ENCODE results near the gene SZT2.
A peak's percentile ranks its signal among the peaks of the same experiment; 100 is the strongest.
"Not testable (repeated sequence)": the region's sequence is repeated elsewhere in the genome, so short reads cannot be mapped to it uniquely, and the experiment has no call there.

SZT2 gene

GRCh38 chr1:43452789-43453441, 63.2 kb downstream of the SZT2 start:
- Histone ChIP-seq H3K27me3 (ENCODE audit: control insufficient read depth, insufficient read depth, low read length) (no peaks in the 10 kb centered on the region), H3K9ac (ENCODE audit: low read length) (peak overlapping the region; percentile 3), H3K36me3 (ENCODE audit: control insufficient read depth, insufficient read depth, low read length) (peaks cover 29% of the 10 kb centered on the region), H3K4me3 (ENCODE audit: low read length) (peak overlapping the region; percentile 51), H3K27ac (ENCODE audit: low read depth, low read length) (peak overlapping the region; percentile 87), H3K4me1 (ENCODE audit: control insufficient read depth, insufficient read depth, low read length) (peaks cover 9% of the 10 kb centered on the region)

DNA sequence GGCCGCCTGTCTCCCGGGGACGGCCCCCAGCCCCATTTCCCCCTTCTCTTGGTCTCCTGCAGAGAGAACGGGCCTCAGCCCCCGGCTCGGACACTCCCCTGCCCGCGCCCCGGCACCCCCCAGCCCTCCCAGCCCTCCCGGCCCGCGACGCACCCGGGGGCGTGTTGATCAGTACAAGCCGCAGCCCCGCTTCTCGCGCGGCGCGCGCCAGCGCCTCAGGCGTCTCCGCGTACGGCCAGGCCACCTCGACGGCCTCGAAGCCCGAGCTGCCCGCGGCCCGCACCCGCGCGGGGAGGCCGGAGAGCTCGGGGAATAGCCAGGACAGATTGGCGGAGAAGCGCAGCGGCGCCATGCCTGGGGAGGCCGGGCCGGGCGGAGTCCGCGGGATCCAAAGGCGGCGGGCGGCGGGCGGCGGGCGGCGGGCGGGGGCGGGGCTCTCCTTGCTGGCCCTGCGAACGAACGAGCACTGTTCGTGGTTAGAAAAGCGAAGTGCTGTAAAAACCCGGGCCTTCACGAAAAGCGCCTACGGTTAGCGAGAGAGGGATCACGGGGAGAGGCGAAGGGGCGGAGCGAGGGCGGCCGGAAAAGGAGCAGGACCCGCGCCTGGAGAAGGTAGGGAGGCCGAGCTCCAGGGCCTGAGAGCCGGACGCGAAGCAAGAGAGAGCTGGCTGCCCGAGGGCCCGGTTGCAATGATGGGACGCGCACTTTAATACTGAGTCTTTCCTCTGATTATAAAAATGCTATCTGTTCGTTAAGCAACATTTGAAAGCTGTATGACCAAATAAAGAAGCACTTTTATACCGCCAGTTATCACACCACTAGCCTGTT, 64.0 kb downstream of the SZT2 start, which contains the start of gene HYI:
HYI (minus strand) TSS at position 490 of the 828 bp plus-strand sequence; CDS start at position 352, 138 bp downstream.
- Histone ChIP-seq H3K4me3 (ENCODE audit: low read length) (peak within 1 kb of the TSS; percentile 71), H3K9ac (ENCODE audit: low read length) (peak within 1 kb of the TSS; percentile 3), H3K27ac (ENCODE audit: low read depth, low read length) (peak within 1 kb of the TSS; percentile 87), H3K4me1 (ENCODE audit: control insufficient read depth, insufficient read depth, low read length) (peaks cover 9% of the 10 kb centered on the region), H3K27me3 (ENCODE audit: control insufficient read depth, insufficient read depth, low read length) (no peaks in the 10 kb centered on the region), H3K36me3 (ENCODE audit: control insufficient read depth, insufficient read depth, low read length) (peaks cover 29% of the 10 kb centered on the region)

DNA sequence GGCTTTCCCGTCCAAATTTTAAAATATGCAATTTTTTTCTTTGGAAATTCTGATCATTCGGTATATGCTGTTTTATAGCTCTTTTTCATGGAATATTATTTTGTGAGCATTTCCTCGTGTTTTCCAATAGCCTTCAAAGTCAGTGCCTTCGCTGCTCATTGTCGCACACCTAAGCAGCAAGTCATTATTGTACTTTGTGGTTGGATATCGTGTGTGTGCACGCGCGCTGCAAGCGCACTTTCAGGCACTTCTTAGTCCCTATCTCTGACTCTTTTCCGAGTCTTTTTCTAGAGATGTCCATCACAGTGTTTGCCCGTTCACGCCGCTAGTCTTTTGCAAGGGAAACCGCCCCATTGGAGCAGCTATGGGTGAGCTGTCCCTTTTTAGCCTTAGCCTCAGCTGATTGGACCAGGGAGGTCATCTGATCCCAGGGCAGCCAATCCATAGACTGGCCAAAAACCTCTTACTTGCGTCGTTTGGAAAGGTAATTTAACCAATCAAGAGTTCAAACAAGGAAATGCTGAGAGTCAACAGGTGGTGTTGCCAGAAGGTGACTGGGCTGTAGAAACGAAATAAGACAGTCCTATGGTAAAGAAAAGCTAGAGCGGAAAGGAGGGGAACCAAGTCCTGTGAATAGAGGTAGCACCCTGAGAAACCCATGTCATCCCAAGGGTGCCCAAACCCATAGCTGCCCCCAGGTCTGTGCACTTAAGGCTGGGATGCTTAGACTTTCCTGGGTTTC, 64.7 kb downstream of the SZT2 start:
- H3K36me3 ChIP-seq (ENCODE audit: control insufficient read depth, insufficient read depth, low read length), result peaks cover 23% of the 10 kb centered on the region
- no peaks in the 10 kb centered on the region for H3K27me3 ChIP-seq (ENCODE audit: control insufficient read depth, insufficient read depth, low read length)
- H3K27ac ChIP-seq (ENCODE audit: low read depth, low read length), result peak overlapping the region; percentile 87
- peaks cover 9% of the 10 kb centered on the region for H3K4me1 ChIP-seq (ENCODE audit: control insufficient read depth, insufficient read depth, low read length)
- no peak overlapping the region for H3K9ac ChIP-seq (ENCODE audit: low read length)
- H3K4me3 ChIP-seq (ENCODE audit: low read length), result peak overlapping the region; percentile 71

DNA sequence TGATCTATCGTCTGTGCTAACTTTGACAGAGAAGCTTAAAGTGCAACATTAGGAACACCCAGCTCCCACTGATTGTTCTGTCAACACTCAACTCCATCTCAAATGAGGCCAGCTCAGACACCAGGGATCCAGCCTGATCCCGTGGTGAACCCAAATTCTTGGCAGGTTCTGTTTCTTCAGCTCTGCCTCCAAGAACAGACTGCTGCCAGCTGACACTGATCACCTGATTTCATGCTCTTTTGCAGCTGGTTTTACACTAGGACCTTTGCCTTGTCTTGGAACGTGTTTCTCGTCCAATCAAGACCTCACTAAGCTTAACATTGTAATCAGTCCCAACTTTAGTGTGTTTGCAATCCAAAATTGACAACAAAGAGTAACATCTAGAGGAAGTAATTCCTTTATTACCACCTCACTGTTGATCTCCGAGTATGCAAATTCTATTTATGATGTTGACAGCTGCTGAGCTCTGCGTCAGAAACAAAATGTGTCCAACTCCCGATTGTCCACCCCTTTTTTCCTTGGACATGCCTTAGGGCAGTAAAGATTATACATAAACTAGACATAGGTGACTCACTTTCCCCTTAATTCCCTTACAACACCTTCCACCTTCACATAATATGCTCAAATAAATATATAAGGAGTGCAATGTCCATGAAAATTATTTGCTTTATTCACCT, 65.7 kb downstream of the SZT2 start:
- Histone ChIP-seq H3K27ac (ENCODE audit: low read depth, low read length) (no peak overlapping the region), H3K36me3 (ENCODE audit: control insufficient read depth, insufficient read depth, low read length) (peaks cover 14% of the 10 kb centered on the region), H3K27me3 (ENCODE audit: control insufficient read depth, insufficient read depth, low read length) (no peaks in the 10 kb centered on the region), H3K4me1 (ENCODE audit: control insufficient read depth, insufficient read depth, low read length) (peaks cover 9% of the 10 kb centered on the region), H3K4me3 (ENCODE audit: low read length) (peak overlapping the region; percentile 23), H3K9ac (ENCODE audit: low read length) (no peak overlapping the region)

GRCh38 chr1:43458379-43458778, 68.7 kb downstream of the SZT2 start:
- not testable (repeated sequence) for H3K4me1 ChIP-seq (ENCODE audit: control insufficient read depth, insufficient read depth, low read length); H3K27me3 ChIP-seq (ENCODE audit: control insufficient read depth, insufficient read depth, low read length); H3K36me3 ChIP-seq (ENCODE audit: control insufficient read depth, insufficient read depth, low read length); H3K4me3 ChIP-seq (ENCODE audit: low read length); H3K27ac ChIP-seq (ENCODE audit: low read depth, low read length); H3K9ac ChIP-seq (ENCODE audit: low read length)

DNA sequence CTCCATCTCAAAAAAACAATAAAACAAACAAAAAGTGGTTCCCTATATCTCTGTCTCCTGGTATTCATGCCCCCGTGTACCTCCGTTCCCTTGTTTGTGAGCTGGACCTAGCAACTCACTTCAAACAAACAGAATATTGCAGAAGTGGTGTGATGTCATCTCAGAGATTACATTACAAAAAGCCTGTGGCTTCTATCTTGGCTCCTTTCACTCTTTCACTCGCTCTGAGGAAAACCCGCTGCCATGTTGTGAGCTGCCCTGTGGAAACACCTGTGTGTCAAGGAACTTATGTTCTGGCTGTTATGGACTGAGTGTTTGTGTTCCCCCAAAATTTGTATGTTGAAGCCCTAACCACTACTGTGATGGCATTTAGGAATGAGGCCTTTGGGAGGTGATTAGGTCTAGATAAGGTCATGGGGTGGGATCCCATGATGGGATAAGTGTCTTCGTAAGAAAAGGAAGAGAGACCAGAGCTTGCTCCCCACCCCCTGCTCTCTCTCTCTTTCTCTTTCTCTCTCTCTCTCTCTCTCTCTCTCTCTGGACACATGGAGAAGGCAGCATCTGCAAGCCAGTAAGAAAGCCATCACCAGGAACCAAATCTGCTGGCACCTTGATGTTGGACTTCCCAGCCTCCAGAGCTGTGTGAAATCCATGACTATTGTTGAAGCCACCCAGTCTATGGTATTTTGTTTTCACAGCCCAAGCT, 71.4 kb downstream of the SZT2 start:
- Histone ChIP-seq H3K9ac (ENCODE audit: low read length) (no peak overlapping the region), H3K27ac (ENCODE audit: low read depth, low read length) (no peak overlapping the region), H3K27me3 (ENCODE audit: control insufficient read depth, insufficient read depth, low read length) (no peaks in the 10 kb centered on the region), H3K4me3 (ENCODE audit: low read length) (no peak overlapping the region), H3K36me3 (ENCODE audit: control insufficient read depth, insufficient read depth, low read length) (no peaks in the 10 kb centered on the region), H3K4me1 (ENCODE audit: control insufficient read depth, insufficient read depth, low read length) (no peaks in the 10 kb centered on the region)

GRCh38 chr1:43463479-43463878, 73.8 kb downstream of the SZT2 start:
- no peaks in the 10 kb centered on the region for H3K4me1 ChIP-seq (ENCODE audit: control insufficient read depth, insufficient read depth, low read length)
- H3K4me3 ChIP-seq (ENCODE audit: low read length), result no peak overlapping the region
- H3K27ac ChIP-seq (ENCODE audit: low read depth, low read length), result no peak overlapping the region

DNA sequence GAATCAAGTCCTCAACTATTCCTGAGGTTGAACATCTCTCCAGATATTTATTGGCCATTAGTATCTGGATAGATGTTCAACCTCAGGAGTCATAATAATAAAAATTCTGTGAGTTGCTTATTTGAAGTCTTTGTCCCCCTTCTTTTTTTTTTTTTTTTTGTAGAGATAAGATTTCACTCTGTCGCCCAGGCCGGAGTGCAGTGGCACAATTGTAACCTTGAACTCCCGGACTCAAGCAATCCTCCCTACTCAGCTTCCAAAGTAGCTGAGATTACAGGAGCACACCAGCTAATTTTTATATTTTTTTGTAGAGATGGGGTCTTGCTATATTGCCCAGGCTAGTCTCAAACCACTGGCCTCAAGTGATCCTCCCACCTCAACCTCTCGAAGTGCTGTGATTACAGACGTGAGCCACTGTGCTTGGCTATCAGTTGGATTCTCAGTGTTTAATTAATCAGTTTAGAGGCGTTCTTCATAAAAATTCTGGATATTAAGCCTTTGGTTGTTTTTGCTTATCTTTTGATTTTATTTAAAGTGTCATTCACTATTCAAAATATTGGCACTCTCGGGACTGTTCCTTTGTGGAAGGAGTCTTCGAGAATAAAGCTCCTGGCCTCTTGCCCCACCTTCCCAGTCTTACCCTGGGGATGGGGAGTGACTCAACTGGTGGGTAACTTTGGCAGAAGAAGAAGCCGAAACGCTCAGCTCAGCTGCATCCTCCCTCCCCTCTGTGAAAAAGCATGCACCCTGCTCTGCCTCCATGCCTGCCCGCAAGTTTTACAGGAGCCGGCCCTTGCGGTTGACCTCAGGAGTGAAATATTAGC, 75.2 kb downstream of the SZT2 start:
- no peak overlapping the region for H3K27ac ChIP-seq (ENCODE audit: low read depth, low read length)
- H3K27me3 ChIP-seq (ENCODE audit: control insufficient read depth, insufficient read depth, low read length), result no peaks in the 10 kb centered on the region
- H3K4me3 ChIP-seq (ENCODE audit: low read length), result no peak overlapping the region
- no peaks in the 10 kb centered on the region for H3K36me3 ChIP-seq (ENCODE audit: control insufficient read depth, insufficient read depth, low read length)
- no peak overlapping the region for H3K9ac ChIP-seq (ENCODE audit: low read length)
- no peaks in the 10 kb centered on the region for H3K4me1 ChIP-seq (ENCODE audit: control insufficient read depth, insufficient read depth, low read length)

More at GRCh38 chr1:43463479-43463878, 73.8 kb downstream of the SZT2 start:
- Histone ChIP-seq H3K36me3 (ENCODE audit: control insufficient read depth, insufficient read depth, low read length) (no peaks in the 10 kb centered on the region), H3K9ac (ENCODE audit: low read length) (no peak overlapping the region), H3K27me3 (ENCODE audit: control insufficient read depth, insufficient read depth, low read length) (no peaks in the 10 kb centered on the region)

DNA sequence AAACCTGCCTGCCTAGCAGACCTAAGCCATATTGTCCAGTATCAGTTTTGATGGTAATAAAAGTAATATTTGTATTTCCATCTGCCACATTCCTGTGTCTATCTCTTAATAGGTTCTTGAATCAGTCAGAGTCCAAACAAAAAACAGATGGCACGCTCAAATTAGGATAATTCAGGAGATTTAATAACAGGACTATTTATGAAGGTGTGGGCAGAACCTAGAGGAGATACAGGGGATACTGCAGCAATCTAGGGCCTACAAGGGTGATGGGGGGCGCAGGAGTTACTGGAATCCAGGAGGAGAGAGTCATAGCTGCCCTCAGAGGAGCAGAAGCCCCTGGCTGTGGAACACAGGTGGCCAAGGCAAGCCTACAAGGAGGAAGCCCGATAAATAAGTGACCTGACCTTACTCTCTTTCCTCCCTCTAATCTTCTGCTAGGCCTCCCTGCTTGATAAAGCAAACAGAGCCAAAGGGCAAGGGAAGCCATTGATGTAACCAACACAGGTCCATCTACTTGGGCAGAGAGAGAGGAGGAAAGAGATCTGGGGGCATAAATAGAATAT, 75.9 kb downstream of the SZT2 start:
- no peaks in the 10 kb centered on the region for H3K4me1 ChIP-seq (ENCODE audit: control insufficient read depth, insufficient read depth, low read length)
- no peak overlapping the region for H3K4me3 ChIP-seq (ENCODE audit: low read length)
- H3K27me3 ChIP-seq (ENCODE audit: control insufficient read depth, insufficient read depth, low read length), result no peaks in the 10 kb centered on the region
- H3K27ac ChIP-seq (ENCODE audit: low read depth, low read length), result no peak overlapping the region
- H3K36me3 ChIP-seq (ENCODE audit: control insufficient read depth, insufficient read depth, low read length), result no peaks in the 10 kb centered on the region
- H3K9ac ChIP-seq (ENCODE audit: low read length), result no peak overlapping the region

DNA sequence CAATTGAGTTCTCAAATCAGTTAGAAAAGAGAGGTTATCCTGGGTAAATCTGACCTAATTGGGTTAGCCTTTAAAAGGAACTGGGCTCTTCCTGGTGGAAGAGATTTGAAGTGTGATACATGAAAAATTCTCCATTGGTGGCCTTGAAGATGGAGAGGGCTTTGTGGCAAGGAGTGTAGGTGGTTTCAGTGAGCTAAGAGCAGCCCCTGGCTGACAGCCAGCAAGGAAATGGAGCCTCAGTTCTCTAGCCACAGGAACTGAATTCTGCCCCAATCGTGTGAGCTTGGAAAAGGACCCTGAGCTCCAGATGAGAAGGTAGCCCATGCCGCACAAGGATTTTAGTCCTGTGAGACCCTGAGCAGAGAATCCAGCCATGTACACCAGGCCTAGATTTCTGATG, 76.7 kb downstream of the SZT2 start:
- Histone ChIP-seq H3K4me3 (ENCODE audit: low read length) (no peak overlapping the region), H3K27me3 (ENCODE audit: control insufficient read depth, insufficient read depth, low read length) (no peaks in the 10 kb centered on the region), H3K4me1 (ENCODE audit: control insufficient read depth, insufficient read depth, low read length) (no peaks in the 10 kb centered on the region), H3K9ac (ENCODE audit: low read length) (no peak overlapping the region), H3K36me3 (ENCODE audit: control insufficient read depth, insufficient read depth, low read length) (no peaks in the 10 kb centered on the region), H3K27ac (ENCODE audit: low read depth, low read length) (no peak overlapping the region)

GRCh38 chr1:43468414-43468813, 78.7 kb downstream of the SZT2 start:
- Histone ChIP-seq H3K27ac (ENCODE audit: low read depth, low read length) (no peak overlapping the region), H3K9ac (ENCODE audit: low read length) (no peak overlapping the region), H3K4me3 (ENCODE audit: low read length) (no peak overlapping the region), H3K4me1 (ENCODE audit: control insufficient read depth, insufficient read depth, low read length) (no peaks in the 10 kb centered on the region), H3K27me3 (ENCODE audit: control insufficient read depth, insufficient read depth, low read length) (no peaks in the 10 kb centered on the region), H3K36me3 (ENCODE audit: control insufficient read depth, insufficient read depth, low read length) (no peaks in the 10 kb centered on the region)

Measured in rectal smooth muscle tissue (tissue), 1 donor.